Endothelial cell of umbilical vein (primary cell): ENCODE data around the gene CNPY1. TPM values are rescaled to one million over a fixed set of nuclear protein-coding genes. Genes with fewer than 3 reads are reported as not detected.

Experiments
- BruUV-seq: library from RNA; stranded (reverse); fragments of 400-500 nt; replicated peaks from 2 replicates; lab custom pipeline; 2021; lab: Mats Ljungman, UMichigan
- CTCF ChIA-PET: fragments of 300-600, 350-600 bp; sonication (Branson Sonifier 250); formaldehyde crosslinking; loops from one replicate; lab custom pipeline; 2021; ENCODE audit warnings: antibody characterized with exemption, inconsistent platforms; lab: Charles Lee
- POLR2A ChIA-PET: fragments of 300-600, 350-600 bp; sonication (Branson Sonifier 250); formaldehyde crosslinking; loops from one replicate; lab custom pipeline; 2021; ENCODE audit warnings: antibody characterized with exemption, inconsistent platforms; lab: Charles Lee
- DNase-seq: peaks from one replicate; pipeline ENCODE4 v3.0.0-alpha.2; 2011; ENCODE audit warnings: low read depth, low spot score
- FAIRE-seq: peaks from 2 replicates; lab custom pipeline; 2011; peaks lifted over from hg19 to GRCh38; lab: Jason Lieb, UNC
- H2AFZ ChIP-seq: 2 replicates; pipeline ENCODE4 v1.6.0; 2012; ENCODE audit warnings: low read depth, low read length, control low read depth, inconsistent platforms
- H3K27ac ChIP-seq: 2 replicates; pipeline ENCODE4 v1.5.1; 2011; ENCODE audit warnings: low read depth, mild to moderate bottlenecking, control low read depth, low read length, moderate library complexity; ENCODE audit not compliant: insufficient read depth
- H3K27me3 ChIP-seq, 2 experiments: 2 replicates each; pipeline versions ENCODE4 v1.6.0 to v1.6.1; 2011; ENCODE audit warnings: low read length in 2 of 2, mixed read lengths in 1 of 2; ENCODE audit not compliant: control insufficient read depth in 2 of 2, insufficient read depth in 2 of 2
- H3K36me3 ChIP-seq, 2 experiments: 2 replicates in 1 of 2; 3 replicates in 1 of 2; pipeline ENCODE4 v1.5.1; 2011; ENCODE audit warnings: low read length in 2 of 2, mild to moderate bottlenecking in 1 of 2, moderate library complexity in 1 of 2; ENCODE audit not compliant: control insufficient read depth in 2 of 2, insufficient read depth in 2 of 2; ENCODE audit errors: extremely low read depth in 1 of 2
- H3K4me1 ChIP-seq: 3 replicates; pipeline ENCODE4 v1.5.1; 2011; ENCODE audit warnings: mild to moderate bottlenecking, low read length; ENCODE audit not compliant: control insufficient read depth, insufficient read depth; ENCODE audit errors: extremely low read depth
- H3K4me2 ChIP-seq: 2 replicates; pipeline ENCODE4 v1.6.1; 2011; ENCODE audit warnings: low read length, control low read depth, mixed read lengths; ENCODE audit not compliant: insufficient read depth
- H3K4me3 ChIP-seq, 3 experiments: fragments of 200-600 bp in 1 of 3; sonication (generic), shearing (Covaris generic) in 1 of 3; replicated peaks in 1 of 3; 2 replicates each; pipeline ENCODE4 v1.5.1; 2011 to 2016; ENCODE audit warnings: control low read depth in 3 of 3, low read length in 3 of 3, mild to moderate bottlenecking in 2 of 3, inconsistent platforms in 1 of 3, low read depth in 1 of 3, moderate library complexity in 1 of 3; ENCODE audit not compliant: insufficient read depth in 1 of 3
- H3K79me2 ChIP-seq: 2 replicates; pipeline ENCODE4 v1.6.0; 2012; ENCODE audit warnings: low read length, inconsistent platforms; ENCODE audit not compliant: control insufficient read depth, insufficient read depth
- H3K9ac ChIP-seq: replicated peaks from 2 replicates; pipeline ENCODE3; 2011; ENCODE audit warnings: low read length, control low read depth; ENCODE audit not compliant: insufficient read depth; ENCODE audit errors: extremely low read depth
- H3K9me1 ChIP-seq: replicated peaks from 3 replicates; pipeline ENCODE4 v1.6.0; 2011; ENCODE audit warnings: mild to moderate bottlenecking, low read length; ENCODE audit not compliant: control insufficient read depth, insufficient read depth; ENCODE audit errors: extremely low read depth
- H3K9me3 ChIP-seq: replicated peaks from 2 replicates; pipeline ENCODE4 v1.5.1; 2012; ENCODE audit warnings: low read length, inconsistent platforms; ENCODE audit not compliant: control insufficient read depth, insufficient read depth
- H4K20me1 ChIP-seq: replicated peaks from 2 replicates; pipeline ENCODE3; 2011; ENCODE audit warnings: mild to moderate bottlenecking, low read length; ENCODE audit not compliant: control insufficient read depth, insufficient read depth; ENCODE audit errors: extremely low read depth
- EZH2 ChIP-seq: IDR thresholded peaks from 2 replicates; pipeline ENCODE4 v1.6.1; 2012; ENCODE audit warnings: borderline replicate concordance, low read depth, mild to moderate bottlenecking, moderate library complexity, low read length, inconsistent platforms; ENCODE audit not compliant: severe bottlenecking
- FOS ChIP-seq: IDR thresholded peaks from 2 replicates; pipeline ENCODE4 v1.6.1; 2011; ENCODE audit warnings: mild to moderate bottlenecking, low read length, moderate library complexity, borderline replicate concordance; ENCODE audit not compliant: insufficient read depth
- GATA2 ChIP-seq: IDR thresholded peaks from 2 replicates; pipeline ENCODE4 v1.7.0; 2011; ENCODE audit warnings: low read depth, mild to moderate bottlenecking, moderate library complexity, mixed read lengths, low read length; ENCODE audit not compliant: insufficient read length, insufficient read depth
- JUN ChIP-seq: IDR thresholded peaks from 2 replicates; pipeline ENCODE4 v1.6.1; 2011; ENCODE audit warnings: borderline replicate concordance, low read depth; ENCODE audit not compliant: insufficient read length, insufficient read depth
- MYC ChIP-seq: IDR thresholded peaks from one replicate; pipeline ENCODE4 v1.6.1; 2011; ENCODE audit warnings: mild to moderate bottlenecking, low read depth, low read length
- POLR2A ChIP-seq: IDR thresholded peaks from 2 replicates; pipeline ENCODE4 v1.6.1; 2012; ENCODE audit warnings: low read depth, mild to moderate bottlenecking, control low read depth, low read length
- POLR2AphosphoS5 ChIP-seq: IDR thresholded peaks from 2 replicates; pipeline ENCODE4 v1.6.1; 2012; ENCODE audit warnings: low read depth, mild to moderate bottlenecking, control low read depth, low read length, moderate library complexity; ENCODE audit not compliant: insufficient read depth
- dilution Hi-C: fragments of 300-500 bp; cut with MboI; formaldehyde crosslinking; loops from one replicate; pipeline ENCODE4 v1.15.0; 2019; ENCODE audit warnings: low sequenced_read_pairs; ENCODE audit not compliant: extremely low pct_ligation_motif_present
- intact Hi-C: fragments of 100-400 bp; cut with micrococcal nuclease; formaldehyde crosslinking; loops from one replicate; pipeline ENCODE4 v1.10.0; 2022
- polyA plus RNA-seq, 4 experiments: library from polyadenylated mRNA; depleted of rRNA in 3 of 4; stranded (reverse) in 3 of 4; unstranded in 1 of 4; fragments of >200 nt; gene quantifications; 2 replicates each; pipeline versions ENCODE4 v1.2.1 to v1.2.3, GENCODE V29; 2011 to 2012; ENCODE audit warnings: missing spikeins in 1 of 4
- total RNA-seq: library from RNA; stranded (reverse); gene quantifications from 2 replicates; pipeline ENCODE4 v1.2.3, GENCODE V29; 2021
- TF ChIP-seq, protein P1 (sequence below): IDR thresholded peaks from 2 replicates; pipeline ENCODE4 v1.6.1; 2011; ENCODE audit not compliant: insufficient read depth, insufficient read length
- TF ChIP-seq, protein P2 (sequence below), 2 donors: IDR thresholded peaks; 1 replicate in 1 of 2; 2 replicates in 1 of 2; pipeline ENCODE4 v1.5.1; 2011; ENCODE audit warnings: low read length in 2 of 2, mild to moderate bottlenecking in 2 of 2, moderate library complexity in 2 of 2, control low read depth in 1 of 2, inconsistent platforms in 1 of 2, low read depth in 1 of 2; ENCODE audit not compliant: insufficient read depth in 1 of 2; ENCODE audit errors: extremely low read depth in 1 of 2

Gene CNPY1
- total and polyA plus RNA-seq, 2 donors (not counting 3 experiments of a cell fraction or from before 2014, with no cell fraction given): not detected

DNA sequence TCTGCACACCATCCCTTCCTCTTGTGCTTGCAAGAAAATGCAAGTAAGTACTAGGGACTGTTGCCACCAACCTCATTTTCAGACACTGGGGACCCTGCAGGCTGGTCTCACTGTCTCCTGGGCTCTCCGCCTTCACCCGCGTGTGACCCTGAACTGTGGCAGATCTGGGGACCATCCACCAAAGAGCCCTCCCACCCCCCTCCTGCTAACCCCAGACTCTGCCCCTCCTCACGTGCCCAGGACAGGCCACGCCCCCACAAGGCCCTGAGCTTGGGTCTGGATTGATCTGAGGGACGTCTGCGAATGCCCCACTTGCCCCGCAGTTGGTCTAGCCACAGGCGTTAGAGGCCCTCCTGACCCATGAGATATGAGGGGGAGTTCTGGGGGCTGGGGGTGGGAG lies 8.1 kb downstream of the CNPY1 start:
- Histone ChIP-seq H2AFZ (no peak overlapping the region), H3K79me2 (no peaks in the 10 kb centered on the region), H4K20me1 (no peaks in the 10 kb centered on the region), H3K4me1 (no peaks in the 10 kb centered on the region), H3K9me3 (no peaks in the 10 kb centered on the region), H3K4me2 (no peak overlapping the region), H3K9me1 (no peaks in the 10 kb centered on the region), H3K27ac (no peak overlapping the region), H3K36me3 (no peaks in the 10 kb centered on the region), H3K9ac (no peak overlapping the region), H3K4me3 (no peak overlapping the region), H3K27me3 (peaks cover 10 to 12% of the 10 kb centered on the region in 2 experiments)
- ChIA-PET POLR2A (no interaction called here), CTCF (interaction anchor here (0.5 to 1.9 kb wide), 4 partner anchors 27 to 611 kb away, joined by 3 to 5 read pairs (median 4); no protein-coding TSS in a partner anchor)
- TF ChIP-seq POLR2A (no peak), POLR2AphosphoS5 (no peak), GATA2 (no peak), JUN (no peak), EZH2 (no peak), FOS (no peak), MYC (no peak)
- TF ChIP-seq, protein P1, sequence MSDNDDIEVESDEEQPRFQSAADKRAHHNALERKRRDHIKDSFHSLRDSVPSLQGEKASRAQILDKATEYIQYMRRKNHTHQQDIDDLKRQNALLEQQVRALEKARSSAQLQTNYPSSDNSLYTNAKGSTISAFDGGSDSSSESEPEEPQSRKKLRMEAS: no peak
- TF ChIP-seq, protein P2, sequence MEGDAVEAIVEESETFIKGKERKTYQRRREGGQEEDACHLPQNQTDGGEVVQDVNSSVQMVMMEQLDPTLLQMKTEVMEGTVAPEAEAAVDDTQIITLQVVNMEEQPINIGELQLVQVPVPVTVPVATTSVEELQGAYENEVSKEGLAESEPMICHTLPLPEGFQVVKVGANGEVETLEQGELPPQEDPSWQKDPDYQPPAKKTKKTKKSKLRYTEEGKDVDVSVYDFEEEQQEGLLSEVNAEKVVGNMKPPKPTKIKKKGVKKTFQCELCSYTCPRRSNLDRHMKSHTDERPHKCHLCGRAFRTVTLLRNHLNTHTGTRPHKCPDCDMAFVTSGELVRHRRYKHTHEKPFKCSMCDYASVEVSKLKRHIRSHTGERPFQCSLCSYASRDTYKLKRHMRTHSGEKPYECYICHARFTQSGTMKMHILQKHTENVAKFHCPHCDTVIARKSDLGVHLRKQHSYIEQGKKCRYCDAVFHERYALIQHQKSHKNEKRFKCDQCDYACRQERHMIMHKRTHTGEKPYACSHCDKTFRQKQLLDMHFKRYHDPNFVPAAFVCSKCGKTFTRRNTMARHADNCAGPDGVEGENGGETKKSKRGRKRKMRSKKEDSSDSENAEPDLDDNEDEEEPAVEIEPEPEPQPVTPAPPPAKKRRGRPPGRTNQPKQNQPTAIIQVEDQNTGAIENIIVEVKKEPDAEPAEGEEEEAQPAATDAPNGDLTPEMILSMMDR (IDR thresholded peaks at IDR 0.05; ENCODE audit: extremely low read depth in 1 of 2, insufficient read depth in 1 of 2, low read depth in 1 of 2, low read length in 2 of 2): no peak
- dilution Hi-C loops: no loop called here
- FAIRE-seq (no peak), DNase-seq (no peak)
- intact Hi-C loops: no loop called here
- BruUV-seq: no TSS peak
